NCI-H748 (cell line): ENCODE measurements around the gene OBSCN.

Source experiments
- DNase-seq: peaks from one replicate; lab custom pipeline; 2025; ENCODE audit not compliant: unreplicated experiment; lab: John Stamatoyannopoulos, UW

Gene OBSCN, protein sequence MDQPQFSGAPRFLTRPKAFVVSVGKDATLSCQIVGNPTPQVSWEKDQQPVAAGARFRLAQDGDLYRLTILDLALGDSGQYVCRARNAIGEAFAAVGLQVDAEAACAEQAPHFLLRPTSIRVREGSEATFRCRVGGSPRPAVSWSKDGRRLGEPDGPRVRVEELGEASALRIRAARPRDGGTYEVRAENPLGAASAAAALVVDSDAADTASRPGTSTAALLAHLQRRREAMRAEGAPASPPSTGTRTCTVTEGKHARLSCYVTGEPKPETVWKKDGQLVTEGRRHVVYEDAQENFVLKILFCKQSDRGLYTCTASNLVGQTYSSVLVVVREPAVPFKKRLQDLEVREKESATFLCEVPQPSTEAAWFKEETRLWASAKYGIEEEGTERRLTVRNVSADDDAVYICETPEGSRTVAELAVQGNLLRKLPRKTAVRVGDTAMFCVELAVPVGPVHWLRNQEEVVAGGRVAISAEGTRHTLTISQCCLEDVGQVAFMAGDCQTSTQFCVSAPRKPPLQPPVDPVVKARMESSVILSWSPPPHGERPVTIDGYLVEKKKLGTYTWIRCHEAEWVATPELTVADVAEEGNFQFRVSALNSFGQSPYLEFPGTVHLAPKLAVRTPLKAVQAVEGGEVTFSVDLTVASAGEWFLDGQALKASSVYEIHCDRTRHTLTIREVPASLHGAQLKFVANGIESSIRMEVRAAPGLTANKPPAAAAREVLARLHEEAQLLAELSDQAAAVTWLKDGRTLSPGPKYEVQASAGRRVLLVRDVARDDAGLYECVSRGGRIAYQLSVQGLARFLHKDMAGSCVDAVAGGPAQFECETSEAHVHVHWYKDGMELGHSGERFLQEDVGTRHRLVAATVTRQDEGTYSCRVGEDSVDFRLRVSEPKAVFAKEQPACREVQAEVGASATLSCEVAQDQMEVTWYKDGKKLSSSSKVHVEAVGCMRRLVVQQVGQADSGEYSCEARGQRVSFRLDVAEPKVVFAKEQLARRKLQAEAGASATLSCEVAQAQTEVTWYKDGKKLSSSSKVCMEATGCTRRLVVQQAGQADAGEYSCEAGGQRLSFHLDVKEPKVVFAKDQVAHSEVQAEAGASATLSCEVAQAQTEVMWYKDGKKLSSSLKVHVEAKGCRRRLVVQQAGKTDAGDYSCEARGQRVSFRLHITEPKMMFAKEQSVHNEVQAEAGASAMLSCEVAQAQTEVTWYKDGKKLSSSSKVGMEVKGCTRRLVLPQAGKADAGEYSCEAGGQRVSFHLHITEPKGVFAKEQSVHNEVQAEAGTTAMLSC (N-terminal part only)

GRCh38 chr1:228207851-228208821 is at the start of gene OBSCN:
OBSCN (plus strand) TSS chr1:228208044; CDS start chr1:228211784, 3,740 bp downstream.
- DNase-seq: no peak

GRCh38 chr1:228158151-228159007 is 49.5 kb upstream of the OBSCN start:
- no peak for DNase-seq

DNA sequence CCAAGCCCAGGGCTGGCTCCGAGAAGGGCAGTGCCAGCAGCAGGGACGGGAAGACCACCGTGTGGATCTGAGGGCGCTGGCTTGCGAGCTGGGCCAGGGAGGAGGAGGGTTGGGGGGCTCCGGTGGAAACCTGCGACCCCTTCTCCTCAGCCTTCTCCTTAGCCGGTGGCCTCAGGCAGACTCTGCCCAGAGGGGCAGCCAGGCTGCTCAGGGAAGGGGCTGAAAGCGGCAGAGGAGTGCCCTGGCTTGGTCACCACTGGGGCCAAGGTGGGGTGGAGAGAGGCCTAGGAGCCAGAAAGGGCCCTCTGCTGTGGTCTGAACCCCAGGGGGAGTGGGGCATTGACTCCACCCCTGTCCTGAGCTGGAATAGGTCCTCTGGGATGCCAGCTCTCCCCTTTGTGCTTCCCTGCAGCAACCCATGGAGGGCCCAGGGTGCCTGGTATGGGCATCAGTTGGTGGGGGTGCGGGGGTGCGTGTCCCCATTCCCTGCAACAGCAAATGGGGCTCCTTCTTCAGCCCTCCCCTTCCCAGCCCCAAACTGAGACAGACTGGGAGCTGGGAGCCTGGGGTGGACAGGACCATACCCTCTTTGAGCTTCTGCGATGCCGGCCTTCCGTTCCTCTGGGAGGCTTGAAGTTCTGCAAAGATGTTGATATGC is 48.7 kb upstream of the OBSCN start:
- DNase-seq: no peak

DNA sequence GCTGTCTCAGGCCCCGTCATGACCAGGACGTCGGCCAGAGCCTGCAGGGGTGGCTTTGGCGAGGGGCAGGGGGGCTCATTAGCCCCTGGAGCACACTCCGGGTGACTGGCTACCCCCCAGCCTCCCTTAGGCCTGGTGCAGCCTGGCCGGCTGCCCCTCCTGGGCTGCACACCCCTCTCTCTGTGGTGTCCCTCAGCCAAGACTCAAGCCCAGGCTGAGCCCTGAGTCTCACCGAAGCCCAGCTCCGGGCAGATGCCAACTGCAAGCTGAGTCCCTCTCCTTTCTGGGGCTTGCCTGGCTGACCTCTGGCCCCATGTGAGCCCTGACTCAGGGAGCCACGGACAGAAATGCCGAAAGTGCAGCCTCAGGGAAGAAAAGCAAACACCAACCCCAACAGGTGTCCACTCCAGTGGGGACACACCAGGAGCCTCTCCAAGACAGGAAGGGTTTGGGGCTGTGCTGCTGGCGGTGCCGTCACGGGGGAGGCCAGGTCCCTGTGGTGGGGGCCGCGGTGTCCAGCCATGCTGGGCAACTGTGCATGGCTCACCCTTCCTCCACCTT is 47.6 kb upstream of the OBSCN start:
- DNase-seq: no peak

GRCh38 chr1:228161362-228161761 is 46.5 kb upstream of the OBSCN start:
- DNase-seq: no peak

GRCh38 chr1:228161866-228162265 is 46.0 kb upstream of the OBSCN start:
- no peak for DNase-seq

GRCh38 chr1:228162286-228163006 is 45.4 kb upstream of the OBSCN start:
- DNase-seq: no peak

DNA sequence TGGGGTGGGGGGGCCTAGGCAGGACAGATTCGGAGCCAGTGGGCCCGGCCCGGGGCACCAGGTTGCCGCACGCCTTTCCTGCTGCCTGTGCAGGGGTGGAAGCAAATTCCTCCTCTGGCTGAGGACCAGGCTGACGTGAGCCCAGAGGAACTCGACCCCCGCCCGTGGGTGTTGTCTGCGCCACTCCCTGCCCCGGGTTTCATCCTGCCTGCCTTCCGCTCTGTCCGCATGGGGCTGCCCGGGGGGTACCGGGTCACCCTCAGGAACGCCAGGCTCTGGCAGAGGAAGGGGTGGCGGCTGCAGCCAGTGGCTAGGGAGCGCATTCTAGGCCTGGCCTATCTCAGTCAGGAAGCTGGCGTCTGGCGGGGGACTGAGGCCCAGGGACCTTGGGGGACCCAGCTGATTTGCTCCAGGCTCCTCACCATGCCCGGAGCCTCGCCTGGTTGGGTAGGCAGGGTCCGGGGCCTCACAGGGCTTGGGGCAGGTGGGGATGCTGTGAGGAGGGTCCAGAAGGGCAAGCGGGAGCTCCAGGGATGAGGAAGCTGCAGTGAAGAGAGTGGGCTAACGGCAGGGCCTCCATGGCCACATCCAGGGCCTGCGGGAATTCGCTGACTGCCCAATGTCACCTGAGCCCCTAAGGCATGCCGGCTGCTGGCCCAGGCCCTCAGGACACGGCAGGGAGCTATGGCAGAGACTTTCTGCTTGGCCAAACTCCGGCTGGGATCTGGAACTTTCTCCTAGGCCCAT is 44.7 kb upstream of the OBSCN start:
- DNase-seq: no peak

- DNase-seq: no peak
These were observed 43.9 kb upstream of the OBSCN start for GRCh38 chr1:228163776-228164519.

GRCh38 chr1:228164561-228165371 is 43.1 kb upstream of the OBSCN start:
- DNase-seq: peak; percentile 20

- DNase-seq: peak; percentile 93
These were observed 42.3 kb upstream of the OBSCN start, which contains the start of gene IBA57 for GRCh38 chr1:228165372-228166169. IBA57 (plus strand) TSS chr1:228165804; CDS start chr1:228165817, 13 bp downstream.

- DNase-seq: peak; percentile 44
These were observed 41.5 kb upstream of the OBSCN start for GRCh38 chr1:228166170-228166936.

GRCh38 chr1:228168563-228169270 is 39.1 kb upstream of the OBSCN start:
- DNase-seq: no peak
